OCI-LY3 (cell line): ENCODE data around the gene ZNF526.

Experiments
- H2AFZ ChIP-seq: fragments of 200-600, 300-600 bp; shearing (Covaris generic); 2 replicates; pipeline ENCODE4 v1.6.0; 2014; ENCODE audit warnings: antibody characterized with exemption, low read depth, low read length
- H3K27ac ChIP-seq: fragments of 200-600, 300-600 bp; sonication (generic); 2 replicates; pipeline ENCODE4 v1.5.1; 2014; ENCODE audit warnings: mild to moderate bottlenecking, low read length, moderate library complexity, mixed read lengths
- H3K27me3 ChIP-seq: fragments of 200-600, 300-600 bp; sonication (generic); 2 replicates; pipeline ENCODE4 v1.6.1; 2014; ENCODE audit warnings: low read depth, low read length, mixed read lengths
- H3K36me3 ChIP-seq: fragments of 200-600, 300-600 bp; sonication (generic); replicated peaks from 2 replicates; pipeline ENCODE3; 2014; ENCODE audit warnings: low read depth, low read length, mixed read lengths
- H3K4me1 ChIP-seq: fragments of 300-600, 200-600 bp; sonication (generic); 2 replicates; pipeline ENCODE4 v1.6.1; 2014; ENCODE audit warnings: low read length, mixed read lengths
- H3K4me2 ChIP-seq: fragments of 200-600, 300-600 bp; sonication (generic); 2 replicates; pipeline ENCODE4 v1.6.1; 2014; ENCODE audit warnings: low read length, mixed read lengths
- H3K4me3 ChIP-seq: fragments of 300-600, 200-600 bp; sonication (generic); 2 replicates; pipeline ENCODE4 v1.5.1; 2014; ENCODE audit warnings: antibody characterized with exemption, mild to moderate bottlenecking, low read length, moderate library complexity
- H3K79me2 ChIP-seq: fragments of 300-600, 200-600 bp; shearing (Covaris generic); 2 replicates; pipeline ENCODE4 v1.6.1; 2014; ENCODE audit warnings: mild to moderate bottlenecking, low read length, mixed read lengths
- H3K9ac ChIP-seq: fragments of 300-600, 200-600 bp; shearing (Covaris generic); 2 replicates; pipeline ENCODE4 v1.6.0; 2014; ENCODE audit warnings: mild to moderate bottlenecking, low read length, moderate library complexity
- H3K9me3 ChIP-seq: fragments of 200-600, 300-600 bp; shearing (Covaris generic); 2 replicates; pipeline ENCODE4 v1.6.1; 2014; ENCODE audit warnings: low read length, mixed read lengths; ENCODE audit not compliant: insufficient read depth
- H4K20me1 ChIP-seq: fragments of 200-600, 300-600 bp; sonication (generic); 2 replicates; pipeline ENCODE4 v1.6.1; 2016; ENCODE audit warnings: low read length, mixed read lengths; ENCODE audit not compliant: insufficient read depth
- CTCF ChIP-seq: fragments of 200-600, 300-600 bp; sonication (generic); IDR thresholded peaks from 2 replicates; pipeline ENCODE4 v1.5.1; 2014; ENCODE audit warnings: antibody characterized with exemption, low read length, low read depth
- EZH2phosphoT487 ChIP-seq: fragments of 200-600 bp; shearing (Covaris generic); IDR thresholded peaks from 2 replicates; pipeline ENCODE4 v1.6.1; 2018; ENCODE audit warnings: antibody characterized with exemption, mixed run types, low read depth

The ZNF526 gene

DNA sequence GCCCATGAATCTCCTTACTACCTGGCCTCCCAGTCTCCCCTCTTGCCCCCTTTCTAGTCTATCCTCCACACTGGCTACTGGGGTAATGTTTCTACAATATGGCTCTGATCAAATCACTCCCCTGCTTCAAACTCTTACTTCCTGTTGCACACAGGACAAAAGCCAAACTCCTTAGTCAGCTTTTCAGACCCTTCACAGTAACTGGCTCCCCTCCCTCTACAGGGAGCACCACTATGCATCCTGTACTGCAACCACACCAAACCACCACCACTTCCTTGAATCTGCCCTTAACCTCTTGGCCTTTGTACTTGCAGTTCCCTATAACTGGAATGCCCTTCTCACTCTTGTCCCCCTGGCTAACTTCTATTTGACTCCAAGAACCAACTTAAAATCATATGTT lies 34.8 kb upstream of the ZNF526 start:
- Histone ChIP-seq H3K4me3 (no peak overlapping the region), H3K79me2 (no peaks in the 10 kb centered on the region), H2AFZ (no peak overlapping the region; the same call in 1 of the 2 replicates), H3K9ac (no peak overlapping the region), H3K27ac (no peak overlapping the region), H3K4me1 (peaks cover 17% of the 10 kb centered on the region), H3K36me3 (no peaks in the 10 kb centered on the region), H4K20me1 (no peaks in the 10 kb centered on the region), H3K9me3 (no peaks in the 10 kb centered on the region), H3K4me2 (no peak overlapping the region), H3K27me3 (peaks cover 10% of the 10 kb centered on the region)
- TF ChIP-seq CTCF (no peak), EZH2phosphoT487 (no peak)

GRCh38 chr19:42188665-42189064 lies 31.4 kb upstream of the ZNF526 start:
- no peak overlapping the region for H3K9ac ChIP-seq
- H3K4me2 ChIP-seq, result no peak overlapping the region
- H3K36me3 ChIP-seq, result peaks cover 6% of the 10 kb centered on the region
- TF ChIP-seq CTCF (no peak), EZH2phosphoT487 (no peak)
- H3K4me1 ChIP-seq, result peaks cover 20% of the 10 kb centered on the region
- peaks cover 3% of the 10 kb centered on the region; the same call in 1 of the 2 replicates for H3K27me3 ChIP-seq
- H2AFZ ChIP-seq, result no peak overlapping the region
- H3K9me3 ChIP-seq, result peaks cover 5% of the 10 kb centered on the region; the same call in 1 of the 2 replicates
- H3K27ac ChIP-seq, result no peak overlapping the region
- no peaks in the 10 kb centered on the region for H3K79me2 ChIP-seq
- no peaks in the 10 kb centered on the region for H4K20me1 ChIP-seq
- H3K4me3 ChIP-seq, result no peak overlapping the region

GRCh38 chr19:42189133-42189532 lies 31.0 kb upstream of the ZNF526 start:
- peaks cover 8% of the 10 kb centered on the region; the same call in 1 of the 2 replicates for H3K9me3 ChIP-seq
- TF ChIP-seq CTCF (no peak), EZH2phosphoT487 (no peak)
- no peaks in the 10 kb centered on the region for H3K79me2 ChIP-seq
- H4K20me1 ChIP-seq, result no peaks in the 10 kb centered on the region
- H3K4me2 ChIP-seq, result no peak overlapping the region
- no peak overlapping the region for H3K4me3 ChIP-seq
- no peak overlapping the region for H3K27ac ChIP-seq
- peaks cover 5% of the 10 kb centered on the region; the same call in 1 of the 2 replicates for H3K27me3 ChIP-seq
- no peak overlapping the region for H3K9ac ChIP-seq
- peaks cover 20% of the 10 kb centered on the region for H3K4me1 ChIP-seq
- no peak overlapping the region for H2AFZ ChIP-seq
- peaks cover 9% of the 10 kb centered on the region for H3K36me3 ChIP-seq

DNA sequence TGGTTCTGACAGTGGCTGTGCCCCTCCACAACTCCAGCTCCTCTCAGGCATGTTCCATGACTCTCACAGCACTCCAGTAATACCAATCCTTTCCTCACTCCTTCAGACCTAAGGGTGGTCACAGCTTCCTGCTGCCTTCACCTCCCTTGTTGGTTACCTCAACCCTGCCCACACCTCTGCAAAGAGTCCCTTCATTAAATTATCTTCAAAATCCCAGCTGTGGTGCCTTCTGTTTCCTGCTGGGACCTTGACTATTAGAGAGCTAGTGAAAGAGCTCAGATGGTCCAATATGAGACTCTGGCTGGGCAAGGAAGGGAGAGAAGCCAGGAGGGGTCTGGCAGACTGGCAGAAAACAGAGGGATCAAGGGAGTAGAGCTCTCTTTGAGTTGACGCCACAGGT lies 28.8 kb upstream of the ZNF526 start:
- no peak overlapping the region for H2AFZ ChIP-seq
- peaks cover 11% of the 10 kb centered on the region for H3K4me1 ChIP-seq
- H3K9me3 ChIP-seq, result peaks cover 8% of the 10 kb centered on the region; the same call in 1 of the 2 replicates
- no peak overlapping the region for H3K9ac ChIP-seq
- no peaks in the 10 kb centered on the region for H3K79me2 ChIP-seq
- TF ChIP-seq EZH2phosphoT487, result no peak
- TF ChIP-seq CTCF, result no peak
- no peaks in the 10 kb centered on the region for H4K20me1 ChIP-seq
- H3K36me3 ChIP-seq, result peaks cover 14% of the 10 kb centered on the region
- no peak overlapping the region for H3K4me3 ChIP-seq
- no peak overlapping the region for H3K4me2 ChIP-seq
- peaks cover 5% of the 10 kb centered on the region; the same call in 1 of the 2 replicates for H3K27me3 ChIP-seq
- no peak overlapping the region for H3K27ac ChIP-seq
